GM19452 (cell line): Measurements from ENCODE around the gene ADRM1.
A peak's percentile ranks its signal among the peaks of the same experiment; 100 is the strongest.

Source experiments
- ATAC-seq: cut with Tn5 transposase; IDR thresholded peaks from one replicate; pipeline ENCODE4 v1.9.1; 2021; ENCODE audit not compliant: unreplicated experiment

The ADRM1 gene

DNA sequence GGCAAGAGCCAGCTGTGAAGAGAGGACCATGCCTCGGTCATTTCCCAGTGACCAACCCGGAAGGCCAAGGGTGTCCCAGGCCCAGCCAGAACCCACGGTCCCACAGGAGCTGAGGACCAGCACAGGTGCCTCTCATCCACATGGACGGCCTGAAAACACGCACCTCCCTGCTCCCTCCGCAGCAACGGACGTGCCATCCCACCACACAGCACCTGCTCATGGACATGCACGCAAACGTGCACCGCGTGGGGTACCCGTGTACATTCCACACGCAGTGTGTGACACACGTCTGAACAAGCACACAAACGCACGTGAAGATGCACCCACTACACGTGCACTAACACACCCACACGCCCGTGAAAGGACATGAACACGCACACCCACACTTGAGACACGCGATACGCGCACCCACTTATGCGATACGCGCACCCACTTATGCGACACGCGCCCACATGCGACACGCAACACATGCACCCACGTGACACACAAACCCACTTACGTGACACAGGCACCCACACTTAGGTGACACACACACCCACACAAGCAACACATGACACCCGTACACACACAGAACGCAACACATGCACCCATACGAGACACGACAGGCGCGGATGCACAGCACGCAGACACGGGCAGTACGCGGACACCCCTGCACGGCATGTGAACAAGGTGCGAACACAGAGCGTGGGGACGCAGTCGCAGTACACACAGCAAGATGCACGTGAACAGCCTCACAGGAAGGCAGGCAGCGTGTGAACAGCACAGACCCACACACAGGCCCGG, 34.2 kb downstream of the ADRM1 start:
- no peak for ATAC-seq

DNA sequence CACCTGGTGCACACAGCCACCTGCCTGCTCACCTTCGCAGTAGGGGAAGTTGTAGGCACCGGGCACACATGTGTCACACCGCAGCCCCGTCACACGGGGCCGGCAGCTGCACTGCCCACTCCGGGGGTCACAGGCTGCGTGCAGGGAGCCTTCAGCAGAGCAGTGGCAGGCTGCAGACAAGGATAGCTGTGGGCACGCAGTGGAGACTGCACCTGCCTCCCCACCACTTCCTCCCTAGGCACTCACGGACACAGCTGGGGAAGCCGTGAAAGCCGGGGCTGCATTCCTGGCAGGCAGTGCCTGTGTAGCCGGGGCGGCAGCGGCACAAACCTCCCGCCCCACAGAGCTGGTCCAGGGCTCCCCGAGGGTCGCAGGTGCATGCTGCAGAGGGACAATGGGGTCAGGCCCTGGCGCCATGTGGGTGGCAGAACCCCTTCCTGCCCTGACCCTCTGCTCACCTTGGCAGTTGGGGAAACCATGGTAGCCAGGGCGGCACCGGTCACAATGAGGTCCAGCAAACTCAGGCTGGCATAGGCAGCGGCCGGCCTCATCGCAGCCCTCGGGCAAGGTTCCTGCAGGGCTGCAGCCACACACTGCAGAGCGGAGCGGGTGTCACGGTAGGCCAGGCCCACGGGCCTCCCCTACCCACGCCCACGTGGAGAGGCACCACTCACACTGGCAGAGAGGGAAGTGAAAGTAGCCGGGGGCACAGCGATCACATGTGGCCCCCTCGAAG, 34.9 kb downstream of the ADRM1 start:
- ATAC-seq, result peak; percentile 60

DNA sequence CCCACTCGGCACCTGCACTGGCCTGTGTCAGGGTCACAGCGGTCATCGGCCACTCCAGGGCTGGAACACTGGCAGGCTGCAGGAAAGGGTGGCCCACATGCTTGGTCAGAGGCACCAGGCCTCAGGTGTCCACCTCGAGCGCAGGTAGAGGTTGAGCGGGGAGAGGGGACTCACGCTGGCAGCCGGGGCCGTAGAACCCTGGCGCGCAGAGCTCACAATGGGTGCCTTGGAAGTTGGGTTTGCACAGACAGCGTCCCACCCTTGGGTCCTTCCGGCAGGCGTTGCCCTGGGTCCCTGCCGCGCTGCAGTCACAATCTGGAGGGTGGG, 35.5 kb downstream of the ADRM1 start:
- ATAC-seq, result no peak

GRCh38 chr20:62339647-62340062, 36.9 kb downstream of the ADRM1 start:
- ATAC-seq, result peak; percentile 63

GRCh38 chr20:62342910-62343309, 40.1 kb downstream of the ADRM1 start:
- no peak for ATAC-seq

DNA sequence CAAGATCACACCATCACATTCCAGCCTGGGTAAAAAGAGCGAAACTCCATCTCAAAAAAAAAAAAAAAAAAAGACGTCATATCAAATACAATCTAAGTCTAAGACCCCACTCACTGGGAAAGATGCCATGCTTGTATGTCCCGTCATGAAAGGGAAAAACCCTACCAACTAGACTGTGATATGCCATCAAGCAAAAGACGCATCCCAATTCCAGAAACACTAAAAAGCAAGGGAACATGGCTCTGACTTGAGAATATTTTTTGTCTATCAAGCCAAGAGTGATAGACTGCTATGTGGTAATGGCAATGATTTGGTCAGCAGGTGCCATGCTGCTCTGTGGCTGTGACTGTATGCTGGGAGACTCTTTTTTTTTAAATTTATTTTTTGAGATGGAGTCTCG, 41.3 kb downstream of the ADRM1 start:
- ATAC-seq, result no peak

GRCh38 chr20:62344782-62345181, 42.0 kb downstream of the ADRM1 start:
- no peak for ATAC-seq

DNA sequence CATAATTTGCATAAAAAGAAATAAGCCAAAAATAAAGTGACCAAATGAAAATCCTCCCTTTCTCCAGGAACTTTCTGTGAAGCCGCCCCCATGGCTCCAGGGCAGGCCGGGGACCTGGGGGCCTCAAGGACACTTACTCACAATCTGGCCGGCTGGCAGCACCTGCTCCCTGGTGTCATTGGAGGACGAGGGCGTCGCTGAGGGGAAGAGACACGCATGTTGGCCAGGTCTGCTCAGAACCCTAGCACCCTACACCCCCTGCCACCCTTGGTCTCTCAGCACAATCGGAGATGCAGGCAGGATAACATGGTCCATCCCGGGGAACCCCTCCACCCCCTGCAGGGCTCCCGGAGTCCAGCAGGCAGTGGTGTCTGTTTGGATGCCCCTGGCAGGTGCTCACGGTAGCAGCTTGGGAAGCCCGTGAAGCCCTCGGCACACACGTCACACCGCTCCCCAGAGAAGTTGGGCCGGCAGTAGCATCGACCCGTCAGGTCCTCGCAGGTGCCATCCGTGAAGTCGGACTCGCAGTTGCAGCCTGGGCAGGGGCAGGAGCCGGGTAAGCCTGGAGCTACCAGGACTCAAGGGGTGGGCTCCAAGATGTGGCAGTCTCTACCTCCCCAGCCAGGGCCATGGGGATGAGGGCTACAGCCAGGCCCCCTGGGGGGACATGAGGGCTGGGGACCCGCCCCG, 43.0 kb downstream of the ADRM1 start:
- no peak for ATAC-seq

DNA sequence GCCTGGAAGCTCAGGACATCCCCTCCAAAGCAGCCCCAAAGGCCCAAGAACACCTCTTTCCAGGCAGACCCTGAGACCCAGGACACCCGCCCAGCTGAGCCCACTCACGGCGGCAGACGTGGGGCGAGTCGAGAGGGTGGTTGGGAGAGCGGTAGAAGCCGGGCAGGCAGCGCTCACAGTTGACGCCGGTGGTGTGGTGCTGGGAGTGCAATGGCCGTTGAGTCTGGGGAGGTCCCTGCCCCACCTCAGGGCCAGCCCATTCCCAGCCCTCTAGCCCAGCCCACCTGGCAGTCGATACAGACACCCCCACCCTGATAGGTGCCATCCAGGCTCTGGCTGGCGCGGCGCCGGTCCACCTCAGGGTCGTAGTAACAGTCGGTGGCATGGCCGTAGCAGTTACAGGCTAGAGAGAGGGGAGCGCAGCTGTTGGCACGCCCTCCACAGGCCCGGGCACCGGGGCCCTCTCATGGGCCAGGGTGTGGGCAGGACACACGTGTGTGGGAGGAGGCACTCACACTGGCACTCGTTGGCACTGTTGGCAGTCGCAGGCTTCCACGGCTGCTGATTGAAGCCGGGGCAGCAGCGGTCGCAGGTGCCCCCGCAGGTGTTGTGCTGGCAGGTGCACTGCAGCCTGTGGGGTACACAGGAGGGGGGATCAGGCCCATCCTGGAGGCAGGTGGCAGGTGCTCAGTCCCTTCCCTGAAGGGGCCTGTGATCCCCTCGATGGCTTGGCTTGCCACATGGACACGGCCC, 43.8 kb downstream of the ADRM1 start:
- no peak for ATAC-seq

DNA sequence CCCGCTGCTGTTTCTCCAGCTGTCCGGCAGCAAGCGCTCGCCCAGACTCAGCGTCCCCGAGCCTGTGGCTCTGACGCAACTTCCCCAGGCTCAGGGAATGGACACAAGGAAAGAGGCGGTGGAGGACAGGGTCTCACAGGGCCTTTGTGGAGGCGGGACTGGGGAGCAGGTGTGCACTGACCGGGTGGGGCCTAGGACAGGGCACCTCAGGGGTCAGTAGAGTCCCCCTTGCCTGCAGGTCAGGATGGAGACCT, 44.3 kb downstream of the ADRM1 start:
- ATAC-seq, result no peak

GRCh38 chr20:62347445-62347844, 44.6 kb downstream of the ADRM1 start:
- ATAC-seq, result no peak

DNA sequence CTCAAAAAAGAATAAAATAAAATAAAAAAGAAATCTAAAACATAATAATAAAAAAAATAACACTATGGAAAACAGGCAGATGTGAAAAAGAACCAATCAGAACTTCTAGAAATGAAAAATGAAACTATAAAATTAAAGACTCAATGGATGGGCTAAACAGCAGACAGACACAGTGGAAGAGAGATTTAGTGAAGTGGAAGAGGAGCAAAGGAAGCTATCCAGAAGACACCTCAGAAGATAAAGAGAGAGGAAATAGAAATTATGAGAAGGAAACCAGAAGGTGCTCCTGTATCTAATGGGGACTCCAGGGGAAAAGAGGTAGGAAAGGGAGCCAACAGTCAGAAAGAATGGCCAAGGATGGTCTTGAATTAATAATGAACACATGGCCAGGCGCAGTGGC, 45.8 kb downstream of the ADRM1 start:
- no peak for ATAC-seq

GRCh38 chr20:62349556-62350097, 46.8 kb downstream of the ADRM1 start:
- no peak for ATAC-seq

DNA sequence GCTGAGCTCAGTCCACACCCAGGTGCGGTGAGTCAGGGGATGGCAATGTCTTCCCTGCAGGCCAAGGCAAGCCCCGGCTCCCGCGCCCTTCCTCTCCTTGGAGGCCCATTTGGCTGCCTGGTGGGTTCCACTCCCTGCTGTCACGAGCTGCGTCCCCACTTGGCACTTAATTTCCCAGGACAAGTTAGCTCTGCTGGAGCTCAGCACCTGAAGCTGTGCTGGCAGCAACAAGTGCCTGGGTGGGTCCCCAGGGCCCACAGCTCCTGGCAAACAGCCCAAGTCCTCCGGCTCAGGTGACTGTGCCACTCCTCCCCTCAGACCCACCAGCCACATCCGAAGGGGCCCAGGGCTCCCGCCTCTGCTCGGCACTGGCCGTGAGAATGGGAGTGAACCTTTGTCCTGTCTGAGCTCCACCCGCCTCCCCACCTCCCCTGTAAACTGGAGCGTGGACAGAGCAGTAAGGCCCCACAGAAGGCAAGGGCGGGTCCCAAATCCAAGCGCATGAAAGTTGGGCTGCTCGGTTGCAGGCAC, 47.4 kb downstream of the ADRM1 start:
- ATAC-seq, result no peak

- ATAC-seq, result no peak
Observed at GRCh38 chr20:62350629-62351422, 48.0 kb downstream of the ADRM1 start.

- no peak for ATAC-seq
Observed at GRCh38 chr20:62351469-62352401, 48.9 kb downstream of the ADRM1 start.

DNA sequence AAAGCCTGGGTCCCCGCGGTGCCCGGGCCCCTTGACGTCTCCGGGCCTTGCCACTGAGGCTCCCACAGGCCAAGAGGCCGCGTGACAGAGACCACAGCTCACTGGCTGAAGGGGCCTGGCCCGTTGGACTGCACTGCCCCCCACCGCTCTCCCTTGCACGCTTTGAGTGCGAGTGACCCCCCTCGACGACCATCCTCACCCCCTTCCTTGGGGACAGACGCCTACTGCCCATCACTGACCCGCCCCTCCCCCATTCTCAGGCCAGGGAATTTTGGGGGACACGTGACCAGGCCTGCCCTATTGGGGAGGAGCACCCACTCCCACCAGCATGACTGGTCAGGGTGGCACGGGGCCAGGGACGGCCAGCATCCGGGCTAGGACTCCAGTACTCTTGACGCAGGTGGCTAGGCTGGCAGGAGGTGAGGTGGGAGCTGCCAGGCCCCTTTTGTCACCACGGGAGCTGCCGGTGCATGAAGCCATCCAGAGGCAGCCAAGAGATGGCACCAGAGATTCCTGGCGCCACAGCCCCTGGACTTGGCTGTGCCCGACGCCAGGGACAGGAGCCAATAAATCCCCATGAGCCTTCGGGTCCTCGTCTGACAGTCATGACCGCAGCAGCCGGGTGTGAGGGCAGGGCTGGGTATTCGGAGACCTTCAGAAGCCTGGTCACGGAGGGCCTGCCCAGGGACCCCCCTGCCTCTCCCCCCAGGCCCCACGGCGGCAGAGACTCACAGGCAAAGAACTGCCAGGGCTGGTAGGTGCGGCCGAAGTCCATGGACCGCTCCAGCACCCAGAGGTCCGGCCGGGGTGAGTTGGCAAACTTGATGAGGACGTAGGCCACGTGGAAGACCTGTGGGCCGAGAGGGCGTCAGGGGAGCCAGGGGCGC, 49.8 kb downstream of the ADRM1 start:
- ATAC-seq, result no peak
